Transverse colon (tissue), 4 donors: ENCODE data around the gene DAB2IP.

Experiments used
- POLR2A ChIP-seq: fragments of 450-650 bp; IDR thresholded peaks from one replicate; pipeline ENCODE4 v1.6.1; 2016; ENCODE audit warnings: antibody characterized with exemption, mild to moderate bottlenecking, moderate library complexity
- POLR2AphosphoS5 ChIP-seq, 3 donors: sonication (generic); formaldehyde crosslinking; IDR thresholded peaks; one replicate each; pipeline ENCODE4 v1.6.1; 2016; ENCODE audit warnings: antibody characterized with exemption in 3 of 3
- TF ChIP-seq, protein P1 (sequence below), 5 experiments: fragments of 200-600 bp in 3 of 5; fragments of 450-650 bp in 2 of 5; sonication (generic) in 3 of 5; IDR thresholded peaks; 1 replicate in 2 of 5; 2 replicates in 3 of 5; pipeline ENCODE4 v1.5.1; 2016 to 2017; ENCODE audit warnings: antibody characterized with exemption in 5 of 5, inconsistent platforms in 3 of 5, mild to moderate bottlenecking in 2 of 5, moderate library complexity in 1 of 5

DNA sequence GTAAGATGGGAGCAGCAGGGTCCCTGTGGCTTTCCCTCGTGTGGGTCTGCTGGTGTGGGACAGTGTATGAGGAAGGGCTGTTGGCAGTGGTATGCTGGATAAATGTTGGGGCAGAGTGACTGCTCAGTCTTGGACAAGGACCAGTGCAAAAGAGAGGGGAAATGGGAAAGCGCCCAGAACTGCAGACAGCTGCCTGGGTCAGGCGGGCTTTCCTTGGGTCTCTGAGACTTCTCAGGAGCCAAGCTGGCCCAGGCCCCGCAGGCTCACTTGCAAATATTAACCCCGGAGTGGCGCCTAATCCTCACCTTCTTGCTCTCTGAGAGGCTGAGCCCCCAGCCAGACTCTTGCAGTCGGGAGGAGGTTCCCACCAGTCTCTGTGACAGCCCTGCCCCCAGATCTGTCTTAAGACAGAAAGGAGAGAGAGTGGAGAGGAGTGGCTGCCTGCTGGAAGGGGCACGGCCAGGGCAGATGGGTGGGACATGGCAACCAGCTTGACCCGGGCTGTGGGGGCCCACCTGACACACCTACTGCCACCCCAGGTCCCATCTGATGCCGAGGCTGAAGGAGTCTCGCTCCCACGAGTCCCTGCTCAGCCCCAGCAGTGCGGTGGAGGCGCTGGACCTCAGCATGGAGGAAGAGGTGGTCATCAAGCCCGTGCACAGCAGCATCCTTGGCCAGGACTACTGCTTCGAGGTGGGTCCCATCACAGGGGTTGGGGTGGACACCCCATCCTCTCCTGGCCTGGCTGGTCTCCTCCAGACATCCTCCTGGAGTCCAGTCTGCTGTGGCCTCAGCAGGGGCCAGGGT lies 105.2 kb downstream of the DAB2IP start:
- TF ChIP-seq, protein P1, sequence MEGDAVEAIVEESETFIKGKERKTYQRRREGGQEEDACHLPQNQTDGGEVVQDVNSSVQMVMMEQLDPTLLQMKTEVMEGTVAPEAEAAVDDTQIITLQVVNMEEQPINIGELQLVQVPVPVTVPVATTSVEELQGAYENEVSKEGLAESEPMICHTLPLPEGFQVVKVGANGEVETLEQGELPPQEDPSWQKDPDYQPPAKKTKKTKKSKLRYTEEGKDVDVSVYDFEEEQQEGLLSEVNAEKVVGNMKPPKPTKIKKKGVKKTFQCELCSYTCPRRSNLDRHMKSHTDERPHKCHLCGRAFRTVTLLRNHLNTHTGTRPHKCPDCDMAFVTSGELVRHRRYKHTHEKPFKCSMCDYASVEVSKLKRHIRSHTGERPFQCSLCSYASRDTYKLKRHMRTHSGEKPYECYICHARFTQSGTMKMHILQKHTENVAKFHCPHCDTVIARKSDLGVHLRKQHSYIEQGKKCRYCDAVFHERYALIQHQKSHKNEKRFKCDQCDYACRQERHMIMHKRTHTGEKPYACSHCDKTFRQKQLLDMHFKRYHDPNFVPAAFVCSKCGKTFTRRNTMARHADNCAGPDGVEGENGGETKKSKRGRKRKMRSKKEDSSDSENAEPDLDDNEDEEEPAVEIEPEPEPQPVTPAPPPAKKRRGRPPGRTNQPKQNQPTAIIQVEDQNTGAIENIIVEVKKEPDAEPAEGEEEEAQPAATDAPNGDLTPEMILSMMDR (IDR thresholded peaks at IDR 0.05), result no peak
- no peak for TF ChIP-seq POLR2A
- TF ChIP-seq POLR2AphosphoS5 (IDR thresholded peaks at IDR 0.05), result no peak
